Testis (tissue), 3 donors: ENCODE measurements around the gene GGTLC1. TPM values are rescaled to one million over a fixed set of nuclear protein-coding genes. Genes with fewer than 3 reads are reported as not detected.

Experiments used
- DNase-seq: peaks from one replicate; pipeline ENCODE4 v3.0.0-alpha.2; 2019
- H3K27ac ChIP-seq, 2 donors: fragments of 200-600 bp; sonication (generic); one replicate each; pipeline ENCODE4 v1.5.1; 2019
- H3K27me3 ChIP-seq: fragments of 200-600 bp; sonication (generic); one replicate; pipeline ENCODE4 v1.5.1; 2019
- H3K36me3 ChIP-seq: fragments of 200-600 bp; sonication (generic); one replicate; pipeline ENCODE4 v1.5.1; 2017; ENCODE audit warnings: low read depth; ENCODE audit errors: missing control alignments
- H3K4me1 ChIP-seq: fragments of 200-600 bp; sonication (generic); one replicate; pipeline ENCODE4 v1.5.1; 2019
- H3K4me3 ChIP-seq, 2 donors: fragments of 200-600 bp; sonication (generic); one replicate each; pipeline ENCODE4 v1.5.1; 2017 to 2019
- H3K9me3 ChIP-seq: fragments of 200-600 bp; sonication (generic); one replicate; pipeline ENCODE4 v1.5.1; 2017
- POLR2A ChIP-seq: fragments of 450-650 bp; IDR thresholded peaks from one replicate; pipeline ENCODE4 v1.6.1; 2017; ENCODE audit warnings: antibody characterized with exemption, mild to moderate bottlenecking, moderate library complexity
- WGBS, 2 donors: methylation state at CpG; one replicate each; pipeline ENCODE4 v1.1.5; 2018; 5-methylcytosine and 5-hydroxymethylcytosine counted together
- intact Hi-C: fragments of 100-400 bp; cut with DNase I; formaldehyde crosslinking; loops from one replicate; pipeline ENCODE4 v1.15.1; 2023; ENCODE audit warnings: low total_unique reads
- polyA plus RNA-seq: library from polyadenylated mRNA; stranded (reverse); fragments of 350-450 nt; fragmentation: Illumina TruSeq; extraction: RNeasy Lipid Tissue Mini Kit (QIAGEN cat#74804); gene quantifications from one replicate; pipeline ENCODE4 v1.2.3, GENCODE V29; 2014; ENCODE audit warnings: low read depth, low replicate concordance; ENCODE audit not compliant: insufficient read depth
- total RNA-seq, 2 donors: library from RNA; depleted of rRNA; stranded (reverse); fragments of >200 nt; gene quantifications; one replicate each; pipeline ENCODE4 v1.2.3, GENCODE V29; 2016
- TF ChIP-seq, protein P1 (sequence below), 3 experiments: fragments of 450-650 bp in 2 of 3; fragments of 200-600 bp in 1 of 3; sonication (generic) in 1 of 3; IDR thresholded peaks; one replicate each; pipeline ENCODE4 v1.5.1; 2016 to 2019; ENCODE audit warnings: antibody characterized with exemption in 3 of 3, mild to moderate bottlenecking in 2 of 3, moderate library complexity in 1 of 3

GGTLC1 gene
- total and polyA plus RNA-seq, 3 donors from 2014 or later, result 6.9 to 20.7 (median 13.4) TPM

DNA sequence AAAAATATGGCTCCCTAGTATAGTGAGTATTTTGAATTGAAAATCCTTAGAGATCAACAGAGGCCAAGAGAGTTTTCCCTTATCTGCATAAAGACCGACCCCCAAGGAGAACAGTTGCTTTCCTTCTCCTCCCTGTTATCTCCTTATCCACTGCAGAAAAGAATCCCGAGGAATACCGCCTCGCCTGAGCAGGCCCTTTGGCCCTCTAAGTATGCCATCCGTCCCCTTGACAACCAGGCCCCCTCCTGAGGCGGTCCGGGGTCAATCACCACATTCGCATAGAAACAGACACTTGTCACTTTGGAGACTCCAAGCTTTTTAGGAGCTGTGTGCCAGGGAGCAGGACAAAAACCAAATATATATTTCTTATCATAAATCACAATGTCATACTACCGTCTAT, 15.9 kb upstream of the GGTLC1 start:
- H3K27me3 ChIP-seq, result no peaks in the 10 kb centered on the region
- intact Hi-C loops, result no loop called here
- no peaks in the 10 kb centered on the region for H3K36me3 ChIP-seq
- no peak for DNase-seq
- TF ChIP-seq, protein P1, sequence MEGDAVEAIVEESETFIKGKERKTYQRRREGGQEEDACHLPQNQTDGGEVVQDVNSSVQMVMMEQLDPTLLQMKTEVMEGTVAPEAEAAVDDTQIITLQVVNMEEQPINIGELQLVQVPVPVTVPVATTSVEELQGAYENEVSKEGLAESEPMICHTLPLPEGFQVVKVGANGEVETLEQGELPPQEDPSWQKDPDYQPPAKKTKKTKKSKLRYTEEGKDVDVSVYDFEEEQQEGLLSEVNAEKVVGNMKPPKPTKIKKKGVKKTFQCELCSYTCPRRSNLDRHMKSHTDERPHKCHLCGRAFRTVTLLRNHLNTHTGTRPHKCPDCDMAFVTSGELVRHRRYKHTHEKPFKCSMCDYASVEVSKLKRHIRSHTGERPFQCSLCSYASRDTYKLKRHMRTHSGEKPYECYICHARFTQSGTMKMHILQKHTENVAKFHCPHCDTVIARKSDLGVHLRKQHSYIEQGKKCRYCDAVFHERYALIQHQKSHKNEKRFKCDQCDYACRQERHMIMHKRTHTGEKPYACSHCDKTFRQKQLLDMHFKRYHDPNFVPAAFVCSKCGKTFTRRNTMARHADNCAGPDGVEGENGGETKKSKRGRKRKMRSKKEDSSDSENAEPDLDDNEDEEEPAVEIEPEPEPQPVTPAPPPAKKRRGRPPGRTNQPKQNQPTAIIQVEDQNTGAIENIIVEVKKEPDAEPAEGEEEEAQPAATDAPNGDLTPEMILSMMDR (IDR thresholded peaks at IDR 0.05), result no peak
- no peak for TF ChIP-seq POLR2A
- H3K4me3 ChIP-seq, result no peak overlapping the region
- H3K4me1 ChIP-seq, result no peaks in the 10 kb centered on the region
- WGBS, 2 donors, result 63 to 71% methylated on average over 9 of the region's 9 CpGs
- H3K27ac ChIP-seq, result no peak overlapping the region
- H3K9me3 ChIP-seq, result no peaks in the 10 kb centered on the region

DNA sequence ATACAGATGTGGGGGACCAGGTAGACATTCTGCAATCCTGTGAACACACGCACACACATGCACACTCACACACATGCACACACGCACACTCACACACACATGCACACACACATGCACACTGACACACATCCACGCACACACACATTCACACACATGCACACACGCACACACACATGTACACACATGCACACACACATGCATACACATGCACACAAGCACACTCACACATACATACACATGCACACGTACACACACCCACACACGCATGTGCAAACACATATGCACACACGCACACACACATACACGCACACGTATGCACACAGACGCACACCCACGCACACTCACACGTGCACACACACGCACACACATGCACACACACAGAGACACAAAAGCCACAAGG, 14.3 kb upstream of the GGTLC1 start:
- DNase-seq, result no peak
- H3K9me3 ChIP-seq, result no peaks in the 10 kb centered on the region
- no peaks in the 10 kb centered on the region for H3K36me3 ChIP-seq
- TF ChIP-seq, protein P1 (IDR thresholded peaks at IDR 0.05), result no peak
- no peak for TF ChIP-seq POLR2A
- H3K4me1 ChIP-seq, result no peaks in the 10 kb centered on the region
- H3K27me3 ChIP-seq, result no peaks in the 10 kb centered on the region
- no peak overlapping the region for H3K4me3 ChIP-seq
- 57 to 84% methylated on average over 12 to 13 of the region's 13 CpGs for WGBS, 2 donors
- no peak overlapping the region for H3K27ac ChIP-seq
- intact Hi-C loops, result no loop called here

DNA sequence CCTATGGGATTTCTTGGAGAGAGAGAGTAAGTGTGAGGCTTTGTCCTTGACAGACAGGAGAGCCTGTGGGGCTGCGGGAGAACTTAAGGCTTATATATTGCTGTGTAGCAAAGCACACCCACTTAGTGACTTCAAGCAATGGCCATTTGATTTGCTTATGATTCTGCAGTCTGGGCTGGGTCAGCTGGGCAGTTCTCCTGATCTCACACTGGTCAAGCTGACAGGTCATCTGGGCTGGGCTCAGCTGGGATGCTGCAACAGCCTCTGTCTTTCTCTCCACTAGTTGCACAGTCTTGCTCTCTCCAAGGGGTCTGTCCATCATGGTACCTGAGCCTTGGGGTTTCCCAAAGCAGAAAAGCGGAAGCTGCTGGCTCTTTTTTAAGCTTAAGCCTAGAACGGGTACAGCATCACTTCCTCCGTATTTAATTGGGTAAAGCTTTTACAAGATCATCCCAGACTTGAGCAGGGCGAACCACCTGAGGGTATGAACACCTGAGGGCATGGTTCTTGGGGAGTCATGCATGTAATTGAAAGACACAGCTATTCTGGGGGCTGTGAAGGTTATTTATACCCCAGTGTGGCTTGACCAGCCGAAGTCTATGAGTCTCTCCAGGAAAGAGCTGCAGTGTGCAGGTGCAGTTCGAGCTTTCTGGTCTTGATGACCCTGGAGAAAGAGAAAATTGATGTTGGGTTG, 13.3 kb upstream of the GGTLC1 start:
- no peaks in the 10 kb centered on the region for H3K4me1 ChIP-seq
- H3K36me3 ChIP-seq, result no peaks in the 10 kb centered on the region
- no peaks in the 10 kb centered on the region for H3K27me3 ChIP-seq
- TF ChIP-seq, protein P1 (IDR thresholded peaks at IDR 0.05), result no peak
- no peak for TF ChIP-seq POLR2A
- H3K27ac ChIP-seq, result no peak overlapping the region
- no peak overlapping the region for H3K4me3 ChIP-seq
- no peaks in the 10 kb centered on the region for H3K9me3 ChIP-seq
- WGBS, 2 donors, result 76% methylated on average over 7 of the region's 7 CpGs
- DNase-seq, result no peak
- intact Hi-C loops, result no loop called here

DNA sequence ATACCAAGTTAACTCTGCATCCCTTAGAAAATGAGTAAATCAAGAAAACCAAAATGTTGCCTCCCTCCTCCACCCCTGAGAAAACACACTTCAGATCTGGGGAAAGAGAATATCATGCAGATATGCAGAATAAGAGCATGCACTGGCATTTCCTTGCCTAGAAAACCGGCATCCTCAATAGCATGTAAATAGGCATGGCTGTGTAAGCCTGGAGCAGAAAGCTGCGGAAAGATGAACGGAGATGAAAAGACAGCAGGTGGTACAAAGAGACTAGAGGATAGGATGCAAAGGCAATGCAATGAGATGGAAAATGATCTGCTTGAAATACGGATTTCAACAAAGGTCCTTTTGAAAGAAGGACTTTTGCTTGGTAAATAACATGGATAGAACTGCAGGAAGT, 10.3 kb upstream of the GGTLC1 start:
- Histone ChIP-seq H3K4me3 (no peak overlapping the region), H3K9me3 (no peaks in the 10 kb centered on the region), H3K36me3 (no peaks in the 10 kb centered on the region), H3K27me3 (no peaks in the 10 kb centered on the region), H3K27ac (no peak overlapping the region), H3K4me1 (no peaks in the 10 kb centered on the region)
- WGBS, 2 donors, result 79 to 83% methylated on average over 4 of the region's 4 CpGs
- intact Hi-C loops, result no loop called here
- TF ChIP-seq POLR2A, result no peak
- DNase-seq, result no peak

DNA sequence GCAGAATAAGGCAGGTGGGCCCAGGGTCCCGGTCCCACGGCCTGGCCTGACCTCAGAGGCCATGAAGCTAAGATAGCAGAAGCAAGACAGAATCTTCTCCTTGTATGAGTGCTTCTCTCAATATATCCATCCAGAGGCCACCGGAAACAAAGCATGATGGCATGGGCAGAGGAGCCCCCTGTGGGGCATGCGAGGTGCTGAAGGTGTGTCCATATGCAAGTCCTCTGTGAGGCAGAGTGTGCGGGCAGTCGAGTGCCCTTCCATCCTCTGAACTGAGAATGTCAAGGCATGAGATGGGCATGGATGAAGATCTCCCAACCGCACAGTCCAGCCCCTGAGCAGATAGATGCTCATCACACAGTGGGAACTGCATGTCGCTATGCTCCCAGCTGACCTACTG, 9.8 kb upstream of the GGTLC1 start:
- Histone ChIP-seq H3K27ac (no peak overlapping the region), H3K4me1 (no peaks in the 10 kb centered on the region), H3K9me3 (no peaks in the 10 kb centered on the region), H3K4me3 (no peak overlapping the region), H3K27me3 (no peaks in the 10 kb centered on the region), H3K36me3 (no peaks in the 10 kb centered on the region)
- 80 to 91% methylated on average over 8 of the region's 8 CpGs for whole genome bisulfite sequencing, 2 donors
- TF ChIP-seq POLR2A, result no peak
- TF ChIP-seq, protein P1 (IDR thresholded peaks at IDR 0.05), result no peak
- DNase-seq, result no peak
- intact Hi-C loops, result no loop called here
